ENCODE measurements around the gene KMT2D.

GRCh38 chr12:49088150-49088931 lies 27.7 kb upstream of the KMT2D start:
- TF ChIP-seq SP1 (IDR thresholded peaks at IDR 0.05) (no peak), BHLHE40 (IDR thresholded peaks at IDR 0.05; ENCODE audit: borderline replicate concordance) (no peak), L3MBTL2 (conservative IDR thresholded peaks at IDR 0.05) (no peak), FOXM1 (IDR thresholded peaks at IDR 0.05; ENCODE audit: borderline replicate concordance) (no peak), CTBP1 (IDR thresholded peaks at IDR 0.05; ENCODE audit: borderline replicate concordance) (no peak), SUZ12 (IDR thresholded peaks at IDR 0.05) (no peak), FOXK2 (IDR thresholded peaks at IDR 0.05) (no peak), NFRKB (IDR thresholded peaks at IDR 0.05) (no peak), ELF4 (IDR thresholded peaks at IDR 0.05) (no peak), HDGF (IDR thresholded peaks at IDR 0.05; ENCODE audit: borderline replicate concordance) (no peak), LEF1 (IDR thresholded peaks at IDR 0.05; ENCODE audit: borderline replicate concordance) (no peak), ZNF384 (IDR thresholded peaks at IDR 0.05) (no peak)

Data from HEK293T (cell line).